Stimulated activated CD4-positive, alpha-beta T cell treated with anti-CD3 and anti-CD28 coated beads, Interleukin-12 subunit alpha, Interleukin-12 subunit beta, amount 100 ng/mL, for 4 hours (primary cell): Measurements from ENCODE around the gene MFAP3L.
"Not testable (repeated sequence)": the region's sequence is repeated elsewhere in the genome, so short reads cannot be mapped to it uniquely, and the experiment has no call there.

Experiments used
- DNase-seq: peaks from one replicate; pipeline ENCODE4 v3.0.0-alpha.2; 2020

The MFAP3L gene

GRCh38 chr4:170026253-170027021 is at the start of gene MFAP3L:
Gene MFAP3L (minus strand): TSS chr4:170026395. CDS start chr4:170005877, 20,518 bp downstream.
- DNase-seq, result peak; percentile 81

GRCh38 chr4:170071196-170071595 is 45.0 kb upstream of the MFAP3L start:
- no peak for DNase-seq

GRCh38 chr4:170068438-170069128 is 42.4 kb upstream of the MFAP3L start:
- no peak for DNase-seq

- DNase-seq, result no peak
Observed at GRCh38 chr4:170059421-170059820, 33.2 kb upstream of the MFAP3L start.

GRCh38 chr4:170058826-170059225 is 32.6 kb upstream of the MFAP3L start:
- no peak for DNase-seq

- no peak for DNase-seq
Observed at GRCh38 chr4:170057866-170058265, 31.7 kb upstream of the MFAP3L start.

GRCh38 chr4:170052919-170053318 is 26.7 kb upstream of the MFAP3L start:
- DNase-seq, result no peak

GRCh38 chr4:170051402-170051801 is 25.2 kb upstream of the MFAP3L start:
- no peak for DNase-seq

GRCh38 chr4:170049766-170050165 is 23.6 kb upstream of the MFAP3L start:
- DNase-seq, result no peak

GRCh38 chr4:170047771-170048354 is 21.7 kb upstream of the MFAP3L start:
- DNase-seq, result peak; percentile 45

GRCh38 chr4:170046156-170046555 is 20.0 kb upstream of the MFAP3L start:
- DNase-seq, result not testable (repeated sequence)

GRCh38 chr4:170040031-170040680 is 14.0 kb upstream of the MFAP3L start:
- DNase-seq, result no peak

GRCh38 chr4:170038769-170039168 is 12.6 kb upstream of the MFAP3L start:
- no peak for DNase-seq

GRCh38 chr4:170038232-170038631 is 12.0 kb upstream of the MFAP3L start:
- no peak for DNase-seq

GRCh38 chr4:170037481-170037880 is 11.3 kb upstream of the MFAP3L start:
- DNase-seq, result no peak

- no peak for DNase-seq
Observed at GRCh38 chr4:170035845-170036244, 9.7 kb upstream of the MFAP3L start.

GRCh38 chr4:170035231-170035630 is 9.0 kb upstream of the MFAP3L start:
- no peak for DNase-seq

- no peak for DNase-seq
Observed at GRCh38 chr4:170033999-170034398, 7.8 kb upstream of the MFAP3L start.

- no peak for DNase-seq
Observed at GRCh38 chr4:170030121-170030520, 3.9 kb upstream of the MFAP3L start.

- peak; percentile 92 for DNase-seq
Observed at GRCh38 chr4:170027181-170027829, 1.1 kb upstream of the MFAP3L start.

- DNase-seq, result peak; percentile 12
Observed at GRCh38 chr4:170025523-170026252, 507 bp downstream of the MFAP3L start.

- DNase-seq, result no peak
Observed at GRCh38 chr4:170022211-170022610, 4.0 kb downstream of the MFAP3L start.
